PFSK-1 (cell line): Measurements from ENCODE around the gene PDC.

ENCODE experiments used
- FOXP2 ChIP-seq: optimal IDR thresholded peaks from 2 replicates; pipeline ENCODE3; 2011; ENCODE audit warnings: borderline replicate concordance, control low read depth, inconsistent platforms; ENCODE audit not compliant: insufficient read depth; ENCODE audit errors: extremely low read length, extremely low read depth
- POLR2AphosphoS5 ChIP-seq: IDR thresholded peaks from 2 replicates; pipeline ENCODE4 v1.6.1; 2012; ENCODE audit warnings: low read depth, mild to moderate bottlenecking, control low read depth, low read length, moderate library complexity
- SIN3A ChIP-seq: IDR thresholded peaks from 2 replicates; pipeline ENCODE4 v1.6.1; 2012; ENCODE audit warnings: mild to moderate bottlenecking, low read length, moderate library complexity, borderline replicate concordance; ENCODE audit not compliant: insufficient read depth
- TAF1 ChIP-seq: IDR thresholded peaks from 2 replicates; pipeline ENCODE4 v1.6.1; 2012; ENCODE audit warnings: low read length, control low read depth, borderline replicate concordance; ENCODE audit not compliant: insufficient read depth
- TF ChIP-seq, protein P1 (sequence below), 2 experiments: IDR thresholded peaks; 2 replicates each; pipeline versions ENCODE4 v1.6.1 to v1.8.0; 2011 to 2012; ENCODE audit warnings: low read depth in 2 of 2, low read length in 2 of 2, control low read depth in 1 of 2, inconsistent platforms in 1 of 2, mild to moderate bottlenecking in 1 of 2, moderate library complexity in 1 of 2; ENCODE audit not compliant: insufficient read depth in 1 of 2

The PDC gene

GRCh38 chr1:186473047-186473446, 12.1 kb upstream of the PDC start:
- TF ChIP-seq SIN3A (no peak), FOXP2 (no peak), POLR2AphosphoS5 (no peak), TAF1 (no peak)
- TF ChIP-seq, protein P1, sequence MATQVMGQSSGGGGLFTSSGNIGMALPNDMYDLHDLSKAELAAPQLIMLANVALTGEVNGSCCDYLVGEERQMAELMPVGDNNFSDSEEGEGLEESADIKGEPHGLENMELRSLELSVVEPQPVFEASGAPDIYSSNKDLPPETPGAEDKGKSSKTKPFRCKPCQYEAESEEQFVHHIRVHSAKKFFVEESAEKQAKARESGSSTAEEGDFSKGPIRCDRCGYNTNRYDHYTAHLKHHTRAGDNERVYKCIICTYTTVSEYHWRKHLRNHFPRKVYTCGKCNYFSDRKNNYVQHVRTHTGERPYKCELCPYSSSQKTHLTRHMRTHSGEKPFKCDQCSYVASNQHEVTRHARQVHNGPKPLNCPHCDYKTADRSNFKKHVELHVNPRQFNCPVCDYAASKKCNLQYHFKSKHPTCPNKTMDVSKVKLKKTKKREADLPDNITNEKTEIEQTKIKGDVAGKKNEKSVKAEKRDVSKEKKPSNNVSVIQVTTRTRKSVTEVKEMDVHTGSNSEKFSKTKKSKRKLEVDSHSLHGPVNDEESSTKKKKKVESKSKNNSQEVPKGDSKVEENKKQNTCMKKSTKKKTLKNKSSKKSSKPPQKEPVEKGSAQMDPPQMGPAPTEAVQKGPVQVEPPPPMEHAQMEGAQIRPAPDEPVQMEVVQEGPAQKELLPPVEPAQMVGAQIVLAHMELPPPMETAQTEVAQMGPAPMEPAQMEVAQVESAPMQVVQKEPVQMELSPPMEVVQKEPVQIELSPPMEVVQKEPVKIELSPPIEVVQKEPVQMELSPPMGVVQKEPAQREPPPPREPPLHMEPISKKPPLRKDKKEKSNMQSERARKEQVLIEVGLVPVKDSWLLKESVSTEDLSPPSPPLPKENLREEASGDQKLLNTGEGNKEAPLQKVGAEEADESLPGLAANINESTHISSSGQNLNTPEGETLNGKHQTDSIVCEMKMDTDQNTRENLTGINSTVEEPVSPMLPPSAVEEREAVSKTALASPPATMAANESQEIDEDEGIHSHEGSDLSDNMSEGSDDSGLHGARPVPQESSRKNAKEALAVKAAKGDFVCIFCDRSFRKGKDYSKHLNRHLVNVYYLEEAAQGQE (IDR thresholded peaks at IDR 0.05; ENCODE audit: insufficient read depth in 1 of 2, low read depth in 2 of 2, low read length in 2 of 2) = no peak

DNA sequence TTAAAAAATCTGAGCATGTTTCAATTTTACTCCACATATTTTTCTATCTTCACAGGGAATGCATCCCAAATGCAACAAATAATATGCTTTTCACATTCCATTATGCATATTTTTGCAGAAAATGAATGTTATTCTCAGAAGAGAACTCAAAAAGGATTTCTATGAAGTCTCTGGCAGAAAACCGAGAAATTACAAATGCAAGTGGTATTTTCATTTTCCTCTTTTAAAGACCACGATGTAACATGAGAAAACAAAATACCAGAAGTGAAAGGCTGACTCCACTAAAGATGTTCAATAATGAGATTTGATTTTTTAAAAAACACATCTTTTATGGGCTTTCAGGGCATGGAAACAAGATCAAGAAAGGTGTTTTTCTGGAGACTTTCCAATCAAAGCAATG, 5.0 kb upstream of the PDC start:
- TF ChIP-seq, protein P1 (IDR thresholded peaks at IDR 0.05; ENCODE audit: insufficient read depth in 1 of 2, low read depth in 2 of 2, low read length in 2 of 2) = no peak
- TF ChIP-seq TAF1 (no peak), SIN3A (no peak), FOXP2 (no peak), POLR2AphosphoS5 (no peak)

- TF ChIP-seq POLR2AphosphoS5 = no peak
- no peak for TF ChIP-seq SIN3A
- no peak for TF ChIP-seq FOXP2
- TF ChIP-seq, protein P1 (IDR thresholded peaks at IDR 0.05; ENCODE audit: insufficient read depth in 1 of 2, low read depth in 2 of 2, low read length in 2 of 2) = no peak
- TF ChIP-seq TAF1 = no peak
Measured at GRCh38 chr1:186463926-186464325, 3.0 kb upstream of the PDC start.

- no peak for TF ChIP-seq FOXP2
- TF ChIP-seq POLR2AphosphoS5 = no peak
- no peak for TF ChIP-seq SIN3A
- no peak for TF ChIP-seq TAF1
- TF ChIP-seq, protein P1 (IDR thresholded peaks at IDR 0.05; ENCODE audit: insufficient read depth in 1 of 2, low read depth in 2 of 2, low read length in 2 of 2) = no peak
Measured at GRCh38 chr1:186463511-186463910, 2.6 kb upstream of the PDC start.

DNA sequence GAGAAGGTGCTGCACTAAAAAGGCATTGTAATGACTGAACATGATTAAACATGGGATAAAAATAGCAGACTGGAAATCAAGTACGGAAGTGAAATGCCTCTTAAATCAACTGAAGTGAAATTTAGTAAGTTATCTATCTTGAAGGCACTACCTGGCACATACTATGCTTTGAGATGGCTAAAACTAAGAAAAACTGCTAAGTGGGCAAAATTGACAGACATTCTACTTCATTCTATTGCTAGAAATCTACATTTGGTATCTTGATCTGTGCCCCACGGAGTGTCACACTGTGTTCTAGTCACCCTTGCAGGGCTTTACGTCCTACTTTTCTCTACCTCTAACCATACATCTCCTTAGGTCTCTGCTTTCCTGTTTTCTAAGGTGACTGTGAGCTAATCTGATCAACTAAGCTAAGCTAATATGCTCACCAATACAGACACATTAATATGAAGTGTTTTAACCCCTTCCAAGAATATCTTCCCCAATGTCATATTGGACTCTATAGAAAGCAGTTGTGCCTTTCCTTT, 4.1 kb downstream of the PDC start:
- TF ChIP-seq, protein P1 (IDR thresholded peaks at IDR 0.05; ENCODE audit: insufficient read depth in 1 of 2, low read depth in 2 of 2, low read length in 2 of 2) = no peak
- no peak for TF ChIP-seq SIN3A
- TF ChIP-seq TAF1 = no peak
- no peak for TF ChIP-seq FOXP2
- TF ChIP-seq POLR2AphosphoS5 = no peak
